HG03575 (cell line): ENCODE measurements around the gene KDM4B.
"Not testable (repeated sequence)": the region's sequence is repeated elsewhere in the genome, so short reads cannot be mapped to it uniquely, and the experiment has no call there.

ENCODE experiments used
- ATAC-seq: cut with Tn5 transposase; IDR thresholded peaks from one replicate; pipeline ENCODE4 v1.9.1; 2021; ENCODE audit not compliant: unreplicated experiment, insufficient number of reproducible peaks, low FRiP score; ENCODE audit errors: extremely low read depth

The KDM4B gene

DNA sequence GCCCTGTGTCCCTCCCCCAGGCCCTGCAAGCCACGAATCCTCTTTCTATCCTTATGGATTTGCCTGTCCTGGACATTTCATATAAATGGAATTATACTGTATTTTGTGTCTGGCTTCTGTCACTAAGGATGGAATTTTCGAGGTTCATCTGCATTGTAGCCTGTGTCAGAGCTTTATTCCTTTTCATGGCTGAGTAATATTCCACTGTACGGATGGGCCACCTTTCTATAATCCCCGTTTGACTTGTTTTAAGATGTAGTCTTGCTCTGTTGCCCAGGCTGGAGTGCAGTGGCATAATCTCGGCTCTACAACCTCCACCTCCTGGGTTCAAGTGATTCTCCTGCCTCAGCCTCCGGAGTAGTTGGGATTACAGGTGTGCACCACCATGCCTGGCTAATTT, 3.9 kb upstream of the KDM4B start:
- ATAC-seq, result no peak

DNA sequence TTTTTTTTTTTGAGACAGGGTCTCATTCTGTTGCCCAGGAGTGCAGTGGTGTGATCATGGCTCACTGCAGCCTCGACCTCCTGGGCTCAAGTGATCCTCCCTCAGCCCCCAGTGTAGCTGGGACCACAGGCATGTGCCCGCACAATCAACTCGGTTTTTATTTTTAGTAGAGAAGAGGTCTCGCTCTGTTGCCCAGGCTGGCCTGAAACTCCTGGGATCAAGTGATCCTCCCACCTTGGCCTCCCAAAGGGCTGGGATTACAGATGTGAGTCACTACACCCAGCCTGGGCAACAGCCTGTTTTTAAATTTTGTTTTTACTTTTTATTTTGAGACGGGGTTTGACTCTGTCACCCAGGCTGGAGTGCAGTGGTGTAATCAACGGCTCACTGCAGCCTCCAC, 2.3 kb upstream of the KDM4B start:
- no peak for ATAC-seq

DNA sequence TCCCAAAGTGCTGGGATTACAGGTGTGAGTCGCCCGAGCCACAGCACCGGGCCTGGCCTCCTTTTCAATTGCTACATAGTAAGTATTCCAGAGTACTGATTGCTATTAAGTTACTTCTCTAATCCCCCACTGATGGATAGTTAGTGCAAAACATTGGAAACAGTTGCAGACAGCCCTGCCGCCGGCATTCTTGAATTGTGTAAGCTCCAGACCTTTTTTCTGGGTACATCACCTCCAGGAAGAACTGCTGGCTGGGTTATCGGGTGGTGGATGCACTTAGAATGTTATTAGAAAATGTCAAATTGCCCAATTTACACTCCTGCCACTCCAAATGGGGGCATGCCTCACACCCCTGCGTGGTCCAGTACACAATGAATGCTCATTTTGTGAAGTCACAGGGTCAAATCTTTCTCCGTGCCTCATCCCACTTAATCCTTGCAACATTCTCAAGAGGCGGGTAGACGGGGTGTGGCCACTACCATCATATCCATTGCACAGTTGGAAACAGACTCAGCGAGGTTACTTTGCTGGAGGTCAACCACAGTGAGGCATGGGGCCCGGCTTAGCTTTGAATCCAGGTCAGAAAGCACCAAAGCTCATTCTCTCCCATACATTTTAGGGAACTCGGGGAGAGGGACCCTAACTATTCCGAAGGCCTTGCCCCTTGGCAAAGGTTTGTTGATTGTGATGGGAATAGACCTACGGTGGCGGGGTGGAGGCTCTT, 1.0 kb upstream of the KDM4B start:
- ATAC-seq, result no peak

DNA sequence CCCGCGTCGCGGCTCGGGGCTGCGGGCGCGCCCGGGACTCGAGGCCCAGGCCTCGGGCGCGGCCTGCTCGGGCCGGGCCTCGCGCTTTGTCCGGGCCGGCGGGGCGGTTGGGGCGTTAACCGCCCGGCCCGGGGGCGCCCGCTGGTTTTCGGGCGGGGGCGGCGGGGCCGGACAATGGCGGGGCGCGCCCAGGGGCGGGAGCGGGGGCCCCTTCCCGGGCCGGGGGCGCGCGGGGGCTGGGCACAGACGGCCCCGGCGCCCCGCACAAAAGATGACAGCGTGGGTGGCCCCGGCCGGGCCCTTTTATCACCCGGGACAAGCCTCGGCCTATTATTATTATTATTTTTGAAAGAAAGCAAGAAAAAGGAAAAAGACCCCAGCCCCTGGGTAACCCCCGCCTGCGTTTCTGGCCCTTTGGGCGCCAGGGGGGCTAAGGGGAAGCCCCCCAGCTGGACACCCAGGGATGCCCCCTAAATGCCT, 419 bp downstream of the KDM4B start:
- no peak for ATAC-seq

DNA sequence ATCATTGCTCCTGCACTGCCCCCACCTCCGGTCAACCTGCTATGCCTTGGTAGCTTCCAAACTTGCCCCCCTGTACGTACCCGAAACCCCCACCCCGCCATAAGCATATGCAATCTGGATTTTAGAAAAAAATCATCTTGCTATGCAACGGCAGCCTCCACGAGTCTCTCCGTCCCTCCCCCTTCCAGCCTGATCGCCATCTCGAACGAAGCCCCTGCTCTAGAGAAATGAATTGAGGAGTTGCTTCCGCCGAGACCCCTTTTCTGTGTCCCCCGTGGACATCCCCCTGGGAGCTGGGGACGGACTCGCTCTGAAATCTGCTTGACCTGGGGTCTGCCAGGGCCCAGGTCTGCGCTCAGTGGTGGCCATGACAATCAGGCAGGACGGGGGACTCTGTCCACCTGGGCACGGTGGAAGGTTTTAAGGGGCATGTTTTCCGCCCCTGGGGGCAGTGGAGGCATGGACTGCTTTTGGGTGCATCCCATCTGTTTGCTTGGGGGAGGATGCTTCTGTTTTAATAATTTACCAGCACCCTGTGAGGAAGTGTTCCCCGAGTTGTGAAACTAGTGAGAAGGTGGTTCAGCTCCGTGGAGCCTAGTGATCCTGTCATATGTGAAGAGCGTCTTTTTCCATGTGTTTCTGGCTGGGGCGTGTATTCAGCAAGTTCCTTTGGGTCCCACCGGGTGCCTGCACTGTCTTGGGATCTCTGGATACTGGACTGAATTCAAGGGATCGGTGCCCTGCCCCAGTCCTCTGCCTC, 1.0 kb downstream of the KDM4B start:
- no peak for ATAC-seq

DNA sequence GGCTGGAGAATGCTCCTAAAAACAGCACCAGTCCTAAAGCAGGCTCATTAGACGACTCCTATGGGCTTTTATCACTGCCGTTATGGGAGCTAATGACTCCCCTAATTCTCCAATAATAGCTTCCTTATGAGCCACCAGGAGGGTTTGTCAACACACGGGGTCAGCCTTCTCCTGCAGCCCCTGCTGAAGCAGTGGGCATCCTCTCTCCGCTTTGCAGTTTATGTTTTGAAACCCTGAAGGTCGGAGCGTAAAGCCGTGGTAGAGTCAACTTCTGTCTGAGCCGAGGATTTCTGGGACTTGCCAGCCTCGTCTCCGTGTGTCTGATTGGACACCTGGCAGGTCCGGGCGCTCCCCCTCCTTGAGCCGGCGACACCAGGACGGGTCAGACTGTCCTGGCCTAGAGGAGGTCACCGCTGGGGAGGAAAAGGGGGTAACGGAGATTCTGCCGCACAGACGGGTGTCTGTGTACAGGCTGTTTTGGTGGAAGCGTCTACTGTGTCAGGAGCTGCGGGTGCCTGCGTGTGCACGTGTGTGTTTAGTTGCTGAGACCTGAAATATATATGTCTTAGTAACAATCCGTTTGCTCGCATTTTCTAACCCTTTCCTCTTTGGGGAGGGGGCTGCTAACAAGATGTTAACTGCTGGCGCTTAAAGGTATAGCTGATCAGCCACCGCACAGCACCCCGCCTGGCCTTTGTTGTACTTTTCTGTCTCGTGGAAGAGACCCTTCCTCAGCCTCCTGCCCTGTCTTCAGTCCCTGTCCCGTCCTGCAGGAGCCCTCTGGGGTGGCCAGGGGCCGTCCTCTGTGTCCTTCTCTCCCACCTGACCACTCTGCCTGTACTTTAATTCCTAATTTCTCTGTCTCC, 1.9 kb downstream of the KDM4B start:
- ATAC-seq, result no peak

DNA sequence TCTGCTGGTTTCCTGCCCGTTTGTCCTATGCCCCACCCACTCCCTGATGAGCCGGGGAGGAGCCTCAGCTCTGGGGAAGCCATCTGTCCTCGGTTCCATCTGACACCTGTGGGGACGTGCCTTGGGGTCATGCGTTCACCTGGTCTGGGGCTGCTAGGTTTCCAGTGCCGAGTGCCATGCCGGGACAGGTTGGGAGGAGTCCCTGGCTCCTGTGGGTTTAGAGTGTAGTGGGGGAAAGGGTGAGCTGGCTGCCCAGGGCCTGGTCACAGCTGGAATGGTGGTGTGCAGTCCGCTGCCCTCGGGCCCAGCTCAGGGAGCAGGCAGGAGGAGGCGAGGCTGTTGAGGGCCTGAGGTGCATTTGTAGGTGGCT, 2.5 kb downstream of the KDM4B start:
- ATAC-seq, result no peak

DNA sequence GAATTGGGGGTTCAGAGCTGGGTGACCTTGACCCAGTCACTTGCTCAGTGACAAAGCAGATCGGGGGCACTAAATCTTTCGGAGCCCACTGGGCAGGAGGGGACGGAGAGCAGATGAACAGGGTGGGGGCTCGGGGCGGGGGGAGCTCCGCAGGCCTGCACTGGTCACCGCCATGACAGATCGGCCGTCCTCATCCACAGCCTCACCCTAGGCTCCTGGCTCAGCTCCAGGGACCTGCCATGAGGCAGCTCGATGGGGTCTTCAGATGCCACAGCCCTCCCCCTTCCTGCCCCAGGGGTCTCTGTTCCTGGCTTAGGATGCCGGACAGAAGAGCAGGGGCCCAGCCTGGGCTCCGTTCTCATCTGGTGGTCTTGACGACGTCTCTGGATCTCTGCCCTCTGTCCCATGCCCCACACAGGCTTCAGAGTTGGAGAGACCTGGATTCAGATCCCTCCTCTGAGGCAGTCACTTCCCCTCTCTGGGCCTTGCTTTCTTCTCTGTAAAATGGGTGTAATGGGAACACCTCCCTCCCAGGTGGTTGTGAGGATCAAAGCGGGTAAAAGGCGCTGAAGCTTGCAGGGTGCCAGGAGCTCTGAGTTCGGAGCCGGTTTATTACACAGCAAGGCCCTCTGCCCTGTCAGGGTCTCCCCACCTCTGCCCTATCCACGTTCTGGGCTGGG, 3.0 kb downstream of the KDM4B start:
- no peak for ATAC-seq

DNA sequence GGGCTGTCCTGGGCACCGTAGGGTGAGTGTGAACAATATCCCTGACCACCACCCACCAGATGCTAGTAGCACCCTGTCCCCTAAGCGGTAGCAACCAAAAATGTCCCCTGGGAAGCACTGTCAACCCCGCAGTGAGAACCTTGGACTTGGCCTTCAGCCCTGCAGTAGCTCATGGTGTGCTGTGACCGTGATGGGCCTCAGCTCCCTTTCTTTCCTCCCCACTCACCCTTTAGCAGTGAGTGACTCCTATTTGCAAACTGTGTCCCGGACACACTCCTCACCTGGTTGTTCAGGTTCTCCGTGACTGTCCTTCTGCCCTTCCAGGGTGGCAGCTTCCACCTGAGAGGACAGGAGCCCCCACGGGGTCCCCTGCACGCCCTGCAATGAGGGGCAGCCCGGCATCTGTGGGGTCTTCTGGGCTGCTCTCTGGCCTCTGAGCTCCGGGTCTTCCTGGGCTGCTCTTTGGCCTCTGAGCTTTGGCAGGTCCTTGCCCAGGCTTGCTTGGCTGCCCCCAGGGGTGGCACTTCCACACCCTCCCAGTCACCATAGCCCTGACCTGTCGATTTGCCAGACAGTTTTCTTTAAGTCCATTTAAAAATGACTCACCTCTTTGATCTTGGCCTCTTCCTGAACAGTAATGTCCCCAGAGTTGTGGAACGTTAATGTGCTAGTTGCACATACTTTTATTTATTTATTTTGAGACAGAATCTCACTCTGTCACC, 3.8 kb downstream of the KDM4B start:
- ATAC-seq, result no peak

DNA sequence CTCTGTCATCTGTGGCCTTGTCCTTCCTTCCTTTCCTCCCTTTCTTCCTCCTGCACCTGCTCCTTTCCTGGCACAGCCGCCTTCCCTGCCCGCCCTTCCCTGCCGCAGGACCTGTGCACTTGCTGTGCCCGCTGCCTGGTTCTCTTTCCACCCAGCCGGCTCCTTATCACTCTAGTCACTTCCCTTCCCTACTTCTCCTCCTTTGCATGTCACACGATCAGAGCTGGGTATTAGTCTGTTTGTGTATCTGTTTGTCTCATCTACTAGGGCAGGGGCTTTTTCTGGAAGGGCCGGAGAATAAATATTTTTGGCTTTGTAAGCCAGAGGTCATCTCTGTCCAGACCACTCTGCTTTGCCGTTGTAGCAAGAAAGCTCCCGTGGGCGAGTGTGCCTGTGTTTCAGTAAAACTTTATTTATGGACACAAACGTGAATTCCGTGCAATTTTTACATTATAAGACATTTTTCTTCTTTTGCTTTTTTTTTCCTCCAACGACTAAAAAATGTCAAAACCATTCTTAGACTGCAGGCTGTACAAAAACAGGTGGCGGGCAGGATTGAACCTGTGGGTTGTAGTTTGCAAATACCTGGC, 6.1 kb downstream of the KDM4B start:
- ATAC-seq, result no peak

DNA sequence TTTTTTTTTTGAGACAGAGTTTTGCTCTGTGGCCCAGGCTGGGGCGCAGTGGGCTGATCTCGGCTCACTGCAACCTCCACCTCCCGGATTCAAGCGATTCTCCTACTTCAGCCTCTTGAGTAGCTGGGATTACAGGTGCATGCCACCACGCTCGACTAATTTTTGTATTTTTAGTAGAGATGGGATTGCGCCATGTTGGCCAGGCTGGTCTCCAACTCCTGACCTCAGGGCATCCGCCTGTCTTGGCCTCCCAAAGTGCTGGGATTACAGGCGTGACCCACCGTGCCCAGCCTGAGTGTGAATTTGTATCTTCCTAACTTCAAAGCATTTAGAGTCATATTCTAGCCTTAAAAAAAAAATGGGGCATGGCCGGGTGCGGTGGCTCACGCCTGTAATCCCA, 6.7 kb downstream of the KDM4B start:
- not testable (repeated sequence) for ATAC-seq

DNA sequence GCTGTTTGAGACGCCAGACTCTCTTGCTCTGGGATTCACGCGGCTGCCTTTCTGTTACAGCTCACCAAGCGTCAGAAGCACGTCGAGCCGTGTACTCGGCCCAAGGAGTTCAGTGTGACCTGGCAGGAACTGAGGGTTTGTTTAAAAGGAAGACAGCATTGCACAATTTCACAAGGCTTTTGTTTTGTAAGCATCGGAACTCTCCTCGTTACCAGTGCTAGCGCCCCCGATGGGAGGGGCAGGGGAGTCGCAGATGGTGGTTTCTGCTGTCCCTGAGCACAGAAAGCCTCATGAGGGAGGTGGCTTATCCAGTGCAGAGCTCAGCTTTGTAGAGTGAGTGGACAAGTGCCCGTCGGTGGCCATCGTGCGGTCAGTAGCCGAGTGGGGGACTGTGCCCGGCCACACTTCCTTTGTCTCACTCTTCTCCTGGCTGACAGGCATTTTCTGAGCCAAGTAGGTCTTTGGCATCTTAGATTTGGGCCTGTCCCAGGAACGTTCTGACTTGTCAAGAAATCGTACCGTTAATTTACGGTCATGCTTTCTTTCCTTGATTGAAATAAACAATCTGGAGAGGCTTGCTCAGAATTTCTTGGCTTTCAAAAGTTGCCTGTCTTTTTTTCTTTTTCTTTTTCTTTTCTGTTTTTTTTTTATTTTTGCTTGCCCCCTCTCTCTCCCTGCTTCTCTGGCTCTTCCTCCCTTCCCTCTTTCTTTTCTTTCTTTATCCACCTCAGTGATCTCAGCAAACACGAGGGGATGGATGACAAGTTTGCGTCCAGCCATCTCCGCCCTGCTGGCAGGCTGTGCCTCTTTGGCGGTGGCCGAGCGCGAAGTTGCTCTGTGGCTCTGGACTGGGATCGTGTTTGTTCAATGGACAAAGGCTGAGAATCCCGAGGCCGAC, 7.7 kb downstream of the KDM4B start:
- ATAC-seq, result no peak

DNA sequence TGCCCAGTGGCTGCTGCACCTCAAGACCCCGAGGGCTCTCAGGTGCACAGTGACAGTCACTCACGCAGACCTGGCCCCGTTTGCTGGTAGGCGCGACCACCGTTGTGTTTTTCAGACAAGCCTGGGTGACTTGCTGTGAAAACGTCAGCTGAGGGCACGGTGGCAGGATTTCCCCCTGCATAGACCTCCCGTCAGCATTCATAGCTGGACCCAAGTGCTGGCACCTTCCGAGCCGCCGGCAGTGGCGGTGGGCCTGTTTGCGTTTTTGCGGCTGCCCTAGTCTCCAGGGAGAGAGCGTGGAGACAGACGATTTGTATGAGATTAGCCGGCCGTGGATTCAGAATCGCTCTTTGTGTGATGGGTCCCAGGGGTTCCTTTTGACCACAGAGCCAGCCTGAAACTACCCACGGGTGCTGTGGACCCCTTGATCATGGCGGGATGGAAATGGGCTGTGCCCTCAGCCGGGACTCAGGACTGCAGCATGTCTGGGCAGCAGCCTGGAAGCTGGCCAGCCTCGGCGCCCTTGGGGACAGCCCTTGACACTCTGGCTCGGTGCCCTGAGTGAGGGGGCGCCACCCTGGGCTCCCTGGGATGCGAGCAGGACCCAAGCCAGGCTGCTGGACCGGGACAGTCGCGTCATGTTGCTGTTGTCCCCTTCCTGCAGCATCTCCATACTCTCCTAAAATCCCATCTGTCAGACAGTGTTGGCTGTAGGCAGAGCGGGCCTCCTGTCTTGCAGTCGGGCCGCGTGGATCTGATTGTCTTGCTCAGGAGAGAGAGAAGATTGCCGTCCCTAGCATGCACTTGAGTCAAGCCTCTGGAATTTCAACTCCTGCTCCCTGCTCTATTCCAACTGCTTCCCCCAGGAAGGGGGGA, 8.6 kb downstream of the KDM4B start:
- ATAC-seq, result no peak

DNA sequence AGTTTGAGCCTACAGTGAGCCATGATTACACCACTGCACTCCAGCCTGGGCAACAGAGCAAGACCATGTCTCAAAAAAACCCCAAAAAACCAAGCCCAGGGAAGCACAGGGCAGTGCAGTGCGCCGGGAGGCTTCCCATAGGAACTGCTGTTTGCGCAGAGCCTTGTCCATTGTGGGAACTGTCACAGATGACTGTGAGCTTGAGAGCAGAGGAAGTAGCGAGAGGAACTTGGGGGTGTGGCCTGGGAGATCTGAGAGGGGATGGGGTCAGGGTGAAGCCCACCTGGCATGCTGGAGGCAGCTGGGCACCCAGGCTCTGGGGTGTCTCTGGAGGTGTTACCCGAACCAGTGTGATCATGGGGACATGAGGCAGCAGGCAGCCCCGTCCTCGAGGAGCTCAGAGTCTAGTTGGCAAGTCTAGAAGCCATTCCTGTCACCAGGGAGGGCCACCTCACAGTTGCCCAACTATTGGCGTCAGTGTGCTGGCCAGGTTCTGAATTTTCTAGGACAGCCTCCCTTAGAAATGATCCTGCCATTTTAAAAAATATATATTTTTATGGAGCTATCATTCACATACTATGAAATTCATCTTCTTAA, 10.4 kb downstream of the KDM4B start:
- no peak for ATAC-seq

DNA sequence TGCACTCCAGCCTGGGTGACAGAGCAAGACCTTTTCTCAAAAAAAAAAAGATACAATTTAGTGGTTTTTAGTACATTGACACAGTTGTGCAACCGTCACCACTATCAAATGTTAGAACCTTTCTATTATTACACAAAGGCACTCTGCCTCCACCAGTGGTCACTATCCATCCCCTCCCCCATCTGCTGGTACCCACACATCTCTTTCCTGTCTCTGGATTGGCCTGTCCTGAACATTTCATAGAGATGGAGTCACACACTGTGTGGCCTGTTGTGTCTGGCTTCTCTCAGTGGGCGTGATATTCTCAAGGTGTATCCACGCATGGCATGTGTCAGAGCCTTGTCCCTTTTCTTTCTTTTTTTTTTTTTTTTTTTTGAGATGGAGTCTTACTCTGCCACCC, 11.2 kb downstream of the KDM4B start:
- ATAC-seq, result no peak
